Activated naive CD8-positive, alpha-beta T cell treated with anti-CD3 and anti-CD28 coated beads, Interleukin-2, amount 50 U/mL, for 24 hours (primary cell): ENCODE data around the gene SCN8A.
A peak's percentile ranks its signal among the peaks of the same experiment; 100 is the strongest.
"Not testable (repeated sequence)": the region's sequence is repeated elsewhere in the genome, so short reads cannot be mapped to it uniquely, and the experiment has no call there.

ENCODE experiments used
- ATAC-seq: fragments of 150-1000 bp; cut with Tn5 transposase; one replicate; pipeline ENCODE4 v1.10.0; 2021
- DNase-seq: peaks from one replicate; pipeline ENCODE4 v3.0.0; 2021
- H3K27ac Mint-ChIP-seq: one replicate; pipeline ENCODE4 v1.8.0; 2021; ENCODE audit warnings: mild to moderate bottlenecking, mixed read lengths
- H3K27me3 Mint-ChIP-seq: one replicate; pipeline ENCODE4 v1.8.0; 2021; ENCODE audit warnings: mixed read lengths
- H3K36me3 Mint-ChIP-seq: one replicate; pipeline ENCODE4 v1.8.0; 2021; ENCODE audit warnings: low read depth, mixed read lengths
- H3K4me1 Mint-ChIP-seq: one replicate; pipeline ENCODE4 v1.8.0; 2021; ENCODE audit warnings: mixed read lengths
- H3K4me3 Mint-ChIP-seq: one replicate; pipeline ENCODE4 v1.8.0; 2021; ENCODE audit warnings: mild to moderate bottlenecking, moderate library complexity, mixed read lengths
- H3K9me3 Mint-ChIP-seq: one replicate; pipeline ENCODE4 v1.8.0; 2021; ENCODE audit warnings: mixed read lengths

The SCN8A gene

GRCh38 chr12:51766067-51766676 is 175.1 kb downstream of the SCN8A start:
- no peaks in the 10 kb centered on the region for H3K36me3 Mint-ChIP-seq

GRCh38 chr12:51771008-51771407 is 180.0 kb downstream of the SCN8A start:
- H3K9me3 Mint-ChIP-seq = no peaks in the 10 kb centered on the region
- H3K27ac Mint-ChIP-seq = no peak overlapping the region

More at GRCh38 chr12:51766067-51766676, 175.1 kb downstream of the SCN8A start:
- Mint-ChIP-seq H3K4me3 (no peak overlapping the region), H3K27ac (no peak overlapping the region), H3K4me1 (no peaks in the 10 kb centered on the region), H3K27me3 (peaks cover under 1% of the 10 kb centered on the region), H3K9me3 (no peaks in the 10 kb centered on the region)
- no peak for ATAC-seq
- no peak for DNase-seq

GRCh38 chr12:51773145-51773869 is 182.3 kb downstream of the SCN8A start:
- no peak for DNase-seq
- Mint-ChIP-seq H3K27me3 (peaks cover 3% of the 10 kb centered on the region), H3K4me1 (no peaks in the 10 kb centered on the region), H3K4me3 (no peak overlapping the region), H3K36me3 (no peaks in the 10 kb centered on the region), H3K9me3 (no peaks in the 10 kb centered on the region), H3K27ac (no peak overlapping the region)
- ATAC-seq = no peak

More at GRCh38 chr12:51771008-51771407, 180.0 kb downstream of the SCN8A start:
- DNase-seq = no peak
- Mint-ChIP-seq H3K4me1 (no peaks in the 10 kb centered on the region), H3K36me3 (no peaks in the 10 kb centered on the region), H3K4me3 (no peak overlapping the region), H3K27me3 (peaks cover 3% of the 10 kb centered on the region)
- no peak for ATAC-seq

- no peak for DNase-seq
- no peak overlapping the region for H3K4me3 Mint-ChIP-seq
- H3K36me3 Mint-ChIP-seq = no peaks in the 10 kb centered on the region
- no peak overlapping the region for H3K27ac Mint-ChIP-seq
- peaks cover 3% of the 10 kb centered on the region for H3K27me3 Mint-ChIP-seq
- no peaks in the 10 kb centered on the region for H3K9me3 Mint-ChIP-seq
- H3K4me1 Mint-ChIP-seq = peaks cover 3% of the 10 kb centered on the region
- ATAC-seq = no peak
These were observed 183.9 kb downstream of the SCN8A start for GRCh38 chr12:51774933-51775332.

GRCh38 chr12:51777457-51777856 is 186.4 kb downstream of the SCN8A start:
- H3K27ac Mint-ChIP-seq = no peak overlapping the region
- peaks cover 14% of the 10 kb centered on the region for H3K4me1 Mint-ChIP-seq
- no peaks in the 10 kb centered on the region for H3K9me3 Mint-ChIP-seq
- no peaks in the 10 kb centered on the region for H3K27me3 Mint-ChIP-seq
- no peak overlapping the region for H3K4me3 Mint-ChIP-seq
- H3K36me3 Mint-ChIP-seq = no peaks in the 10 kb centered on the region
- DNase-seq (no peak), ATAC-seq (no peak)

- no peaks in the 10 kb centered on the region for H3K9me3 Mint-ChIP-seq
- H3K4me1 Mint-ChIP-seq = peaks cover 14% of the 10 kb centered on the region
- no peaks in the 10 kb centered on the region for H3K36me3 Mint-ChIP-seq
- H3K27ac Mint-ChIP-seq = no peak overlapping the region
- H3K27me3 Mint-ChIP-seq = no peaks in the 10 kb centered on the region
- ATAC-seq = no peak
- H3K4me3 Mint-ChIP-seq = no peak overlapping the region
- no peak for DNase-seq
These were observed 186.9 kb downstream of the SCN8A start for GRCh38 chr12:51777973-51778372.

- no peak for DNase-seq
- H3K36me3 Mint-ChIP-seq = no peaks in the 10 kb centered on the region
- H3K27ac Mint-ChIP-seq = peak overlapping the region; percentile 4
- H3K27me3 Mint-ChIP-seq = no peaks in the 10 kb centered on the region
- no peaks in the 10 kb centered on the region for H3K9me3 Mint-ChIP-seq
- H3K4me3 Mint-ChIP-seq = no peak overlapping the region
- peaks cover 20% of the 10 kb centered on the region for H3K4me1 Mint-ChIP-seq
- no peak for ATAC-seq
These were observed 188.8 kb downstream of the SCN8A start for GRCh38 chr12:51779876-51780275.

- Mint-ChIP-seq H3K36me3 (no peaks in the 10 kb centered on the region), H3K27me3 (no peaks in the 10 kb centered on the region), H3K9me3 (no peaks in the 10 kb centered on the region), H3K27ac (no peak overlapping the region), H3K4me1 (peaks cover 23% of the 10 kb centered on the region), H3K4me3 (no peak overlapping the region)
- no peak for DNase-seq
- no peak for ATAC-seq
These were observed 193.7 kb downstream of the SCN8A start for GRCh38 chr12:51784688-51785087.

- no peak overlapping the region for H3K4me3 Mint-ChIP-seq
- H3K4me1 Mint-ChIP-seq = peaks cover 11% of the 10 kb centered on the region
- no peaks in the 10 kb centered on the region for H3K27me3 Mint-ChIP-seq
- H3K36me3 Mint-ChIP-seq = no peaks in the 10 kb centered on the region
- ATAC-seq (no peak), DNase-seq (no peak)
- no peak overlapping the region for H3K27ac Mint-ChIP-seq
- no peaks in the 10 kb centered on the region for H3K9me3 Mint-ChIP-seq
These were observed 194.9 kb downstream of the SCN8A start for GRCh38 chr12:51785906-51786305.

- Mint-ChIP-seq H3K4me1 (peaks cover 9% of the 10 kb centered on the region), H3K36me3 (no peaks in the 10 kb centered on the region), H3K4me3 (no peak overlapping the region), H3K9me3 (no peaks in the 10 kb centered on the region), H3K27me3 (no peaks in the 10 kb centered on the region), H3K27ac (no peak overlapping the region)
- ATAC-seq = no peak
- DNase-seq = no peak
These were observed 197.8 kb downstream of the SCN8A start for GRCh38 chr12:51788876-51789275.

- DNase-seq (no peak), ATAC-seq (no peak)
- Mint-ChIP-seq H3K27me3 (no peaks in the 10 kb centered on the region), H3K36me3 (no peaks in the 10 kb centered on the region), H3K9me3 (no peaks in the 10 kb centered on the region), H3K27ac (no peak overlapping the region), H3K4me3 (no peak overlapping the region), H3K4me1 (no peaks in the 10 kb centered on the region)
These were observed 201.4 kb downstream of the SCN8A start for GRCh38 chr12:51792417-51792816.

- H3K36me3 Mint-ChIP-seq = no peaks in the 10 kb centered on the region
- no peak overlapping the region for H3K4me3 Mint-ChIP-seq
- H3K27ac Mint-ChIP-seq = no peak overlapping the region
- H3K9me3 Mint-ChIP-seq = no peaks in the 10 kb centered on the region
- no peak for ATAC-seq
- H3K4me1 Mint-ChIP-seq = no peaks in the 10 kb centered on the region
- no peaks in the 10 kb centered on the region for H3K27me3 Mint-ChIP-seq
- no peak for DNase-seq
These were observed 202.2 kb downstream of the SCN8A start for GRCh38 chr12:51793201-51793600.

GRCh38 chr12:51797301-51797700 is 206.3 kb downstream of the SCN8A start:
- H3K4me1 Mint-ChIP-seq = no peaks in the 10 kb centered on the region
- ATAC-seq = no peak

GRCh38 chr12:51798051-51798450 is 207.0 kb downstream of the SCN8A start:
- H3K4me3 Mint-ChIP-seq, H3K9me3 Mint-ChIP-seq, H3K36me3 Mint-ChIP-seq, H3K27me3 Mint-ChIP-seq, H3K4me1 Mint-ChIP-seq, ATAC-seq, H3K27ac Mint-ChIP-seq, DNase-seq: not testable (repeated sequence)

More at GRCh38 chr12:51797301-51797700, 206.3 kb downstream of the SCN8A start:
- Mint-ChIP-seq H3K27ac (no peak overlapping the region), H3K4me3 (no peak overlapping the region), H3K9me3 (no peaks in the 10 kb centered on the region), H3K36me3 (no peaks in the 10 kb centered on the region), H3K27me3 (no peaks in the 10 kb centered on the region)
- DNase-seq = no peak

GRCh38 chr12:51798501-51798900 is 207.5 kb downstream of the SCN8A start:
- ATAC-seq (no peak), DNase-seq (no peak)
- H3K9me3 Mint-ChIP-seq = no peaks in the 10 kb centered on the region
- no peaks in the 10 kb centered on the region for H3K27me3 Mint-ChIP-seq
- H3K27ac Mint-ChIP-seq = no peak overlapping the region
- H3K4me3 Mint-ChIP-seq = no peak overlapping the region
- no peaks in the 10 kb centered on the region for H3K36me3 Mint-ChIP-seq
- no peaks in the 10 kb centered on the region for H3K4me1 Mint-ChIP-seq
